Measurements from ENCODE around the gene ZNF438. TPM values are rescaled to one million over a fixed set of nuclear protein-coding genes. Genes with fewer than 3 reads are reported as not detected.

Gene ZNF438
- total and polyA plus RNA-seq, 2 of the 8 experiments (the other 6 are each of a cell fraction or from before 2014, with no cell fraction given): 0.95 to 1.7 TPM

DNA sequence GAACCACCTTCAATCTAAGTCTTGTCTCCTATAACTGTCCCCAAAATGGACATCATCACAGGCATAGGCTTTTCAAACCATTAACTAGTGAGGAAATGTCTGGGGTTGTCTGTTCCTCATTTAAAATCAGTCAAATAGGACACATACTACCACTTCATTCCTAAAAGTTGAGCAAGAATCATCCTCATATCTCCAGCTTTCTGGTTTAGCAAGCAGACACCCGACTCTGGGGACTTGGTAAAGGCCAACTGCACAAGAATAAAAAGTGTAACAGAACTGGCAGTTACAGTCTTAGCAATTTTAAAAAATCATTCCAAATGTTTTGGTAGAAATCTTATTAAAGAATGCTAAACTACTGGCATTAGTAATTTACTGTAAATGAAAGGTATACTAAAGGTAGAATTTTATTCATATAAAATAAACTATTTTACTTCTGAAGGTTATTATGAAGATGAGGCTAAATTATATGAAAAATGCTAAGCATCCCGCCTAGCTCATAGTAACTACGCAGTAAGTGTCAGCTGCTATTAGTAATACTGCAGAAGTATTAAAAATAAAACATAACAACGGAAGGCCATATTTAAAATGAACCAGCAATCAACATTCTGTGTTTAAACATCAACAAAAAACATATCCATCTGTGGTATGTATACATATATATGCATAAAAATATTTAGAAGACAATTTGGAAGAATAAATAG is 60.8 kb downstream of the ZNF438 start:
- no peak overlapping the region for H4K5ac ChIP-seq (ENCODE audit: insufficient read length, low read depth, low read length)
- H4K91ac ChIP-seq (replicated peaks; ENCODE audit: insufficient read length, low read length): no peak overlapping the region
- H3K4me3 ChIP-seq (ENCODE audit: extremely low read depth in 1 of 4, insufficient read depth in 2 of 4, low read depth in 3 of 4, low read length in 4 of 4): no peak overlapping the region
- H2AFZ ChIP-seq (ENCODE audit: low read length): no peak overlapping the region
- no peak overlapping the region for H3K27ac ChIP-seq (ENCODE audit: low read depth, low read length)
- no peaks in the 10 kb centered on the region for H3K79me2 ChIP-seq (ENCODE audit: control insufficient read depth in 1 of 2, insufficient read depth in 2 of 2, low read length in 2 of 2)
- POLR2A ChIA-PET (ENCODE audit: partially characterized antibody): no interaction called here
- H3K14ac ChIP-seq (ENCODE audit: insufficient read length): no peak overlapping the region
- no peak overlapping the region for H3K4me2 ChIP-seq (ENCODE audit: insufficient read depth in 1 of 2, low read depth in 2 of 2, low read length in 2 of 2)
- H2BK12ac ChIP-seq (ENCODE audit: low read depth, low read length): no peak overlapping the region
- no peak for FAIRE-seq
- DNase-seq (ENCODE audit: low read depth in 1 of 2, low spot score in 2 of 2): no peak
- no peak overlapping the region for H3K4ac ChIP-seq (replicated peaks; ENCODE audit: insufficient read length, low read depth, low read length)
- no peaks in the 10 kb centered on the region for H3K79me1 ChIP-seq (ENCODE audit: low read depth, low read length)
- H2AK5ac ChIP-seq (ENCODE audit: low read depth, low read length): no peak overlapping the region
- no peak overlapping the region for H2BK15ac ChIP-seq (ENCODE audit: low read length)
- no peak overlapping the region for H4K8ac ChIP-seq (ENCODE audit: extremely low read depth, insufficient read depth, low read length)
- H2BK20ac ChIP-seq (ENCODE audit: low read length): no peak overlapping the region
- no peak overlapping the region for H3K9ac ChIP-seq (replicated peaks in 1 of 4; ENCODE audit: extremely low read depth in 1 of 4, low read depth in 3 of 4, low read length in 3 of 4)
- CTCF ChIA-PET (ENCODE audit: partially characterized antibody): no interaction called here
- 89% methylated on average over 4 of the region's 4 CpGs; no CpG with 5 or more reads in 1 of the 2 experiments for WGBS, 2 experiments (ENCODE audit: extremely low coverage in 1 of 2, insufficient coverage in 1 of 2, insufficient read length in 1 of 2, insufficient replicate concordance in 2 of 2, low coverage in 1 of 2, low lambda C conversion rate in 2 of 2, missing lambda C conversion rate in 1 of 2)
- H3K56ac ChIP-seq (replicated peaks; ENCODE audit: insufficient read length, low read depth, low read length): no peak overlapping the region
- H3K27me3 ChIP-seq (replicated peaks in 1 of 4; ENCODE audit: control insufficient read depth in 3 of 4, extremely low read depth in 1 of 4, insufficient read depth in 3 of 4, low read length in 3 of 4): no peaks in the 10 kb centered on the region
- no peak overlapping the region for H3K23ac ChIP-seq (ENCODE audit: insufficient read length)
- no peak overlapping the region for H2BK5ac ChIP-seq (ENCODE audit: low read depth, low read length)
- no peak overlapping the region for H3K18ac ChIP-seq (ENCODE audit: extremely low read depth, low read length)
- H3K9me3 ChIP-seq (ENCODE audit: insufficient read depth in 2 of 2, low read depth in 1 of 2, low read length in 1 of 2): no peaks in the 10 kb centered on the region
- no peaks in the 10 kb centered on the region for H4K20me1 ChIP-seq (replicated peaks in 1 of 2; ENCODE audit: control insufficient read depth in 1 of 2, insufficient read depth in 2 of 2, low read length in 2 of 2)
- no peaks in the 10 kb centered on the region for H3K23me2 ChIP-seq (ENCODE audit: low read depth, low read length)
- H3K36me3 ChIP-seq (ENCODE audit: control insufficient read depth in 2 of 4, insufficient read depth in 4 of 4, low read length in 3 of 4): no peaks in the 10 kb centered on the region
- H3K4me1 ChIP-seq (replicated peaks in 1 of 4; ENCODE audit: control insufficient read depth in 3 of 4, insufficient read depth in 4 of 4, low read length in 3 of 4): no peaks in the 10 kb centered on the region
- no peak overlapping the region for H2BK120ac ChIP-seq (replicated peaks; ENCODE audit: low read depth, low read length)
